CD4-positive, alpha-beta T cell treated with Interleukin-15 for 1 hour (primary cell): ENCODE measurements around the gene CR1.
"Not testable (repeated sequence)": the region's sequence is repeated elsewhere in the genome, so short reads cannot be mapped to it uniquely, and the experiment has no call there.

Experiments
- DNase-seq: peaks from one replicate; pipeline ENCODE4 v3.0.0-alpha.2; 2020

Gene CR1

DNA sequence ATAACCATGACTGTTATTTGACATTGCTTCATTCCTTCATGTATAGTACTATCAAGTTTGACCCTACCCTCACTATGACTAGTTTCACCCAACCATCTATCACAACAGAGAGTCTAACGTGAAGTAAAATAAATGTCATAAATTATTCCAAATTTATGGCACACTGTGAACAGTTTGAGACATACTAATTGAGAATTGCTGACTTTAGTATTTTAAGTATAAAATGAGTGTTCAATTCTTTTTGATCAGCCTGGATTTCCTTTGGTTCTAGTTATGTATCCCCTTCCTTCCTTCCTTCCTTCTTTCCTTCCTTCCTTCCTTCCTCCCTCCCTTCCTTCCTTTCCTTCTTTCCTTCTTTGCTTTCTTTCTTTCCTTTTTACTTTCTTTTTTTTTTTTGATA is 14.5 kb downstream of the CR1 start:
- DNase-seq = no peak

DNA sequence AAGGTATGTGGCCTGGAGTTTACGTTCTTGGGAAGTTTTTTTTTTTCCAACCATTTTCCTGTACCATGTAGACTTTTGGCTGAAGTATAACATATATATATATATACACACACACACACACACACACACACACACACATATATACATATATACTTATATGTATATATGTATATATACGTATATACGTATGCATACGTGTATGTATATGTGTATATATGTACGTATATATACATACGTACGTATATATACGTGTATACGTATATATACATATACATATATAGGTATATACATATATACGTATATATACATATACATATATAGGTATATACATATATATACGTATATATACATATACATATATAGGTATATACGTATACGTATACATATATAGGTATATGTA is 18.9 kb downstream of the CR1 start:
- DNase-seq = no peak

DNA sequence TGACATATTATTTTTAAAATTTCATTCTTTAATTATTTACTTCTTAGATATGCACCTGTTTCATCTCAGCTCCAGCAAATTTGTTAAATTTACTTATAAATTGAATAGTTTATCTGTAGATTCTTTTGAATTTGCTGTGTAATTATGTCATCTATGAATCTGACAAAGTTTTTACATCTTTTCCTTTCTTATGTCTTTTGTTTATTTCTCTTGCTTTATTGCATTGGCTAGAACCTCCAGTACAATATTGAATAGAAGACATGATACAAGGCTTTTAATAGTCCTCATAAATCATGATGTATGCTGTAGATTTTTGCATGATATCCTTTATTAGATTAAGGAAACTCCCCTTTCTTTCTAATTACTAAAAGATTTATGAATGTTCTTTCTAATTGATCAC is 20.8 kb downstream of the CR1 start:
- no peak for DNase-seq

DNA sequence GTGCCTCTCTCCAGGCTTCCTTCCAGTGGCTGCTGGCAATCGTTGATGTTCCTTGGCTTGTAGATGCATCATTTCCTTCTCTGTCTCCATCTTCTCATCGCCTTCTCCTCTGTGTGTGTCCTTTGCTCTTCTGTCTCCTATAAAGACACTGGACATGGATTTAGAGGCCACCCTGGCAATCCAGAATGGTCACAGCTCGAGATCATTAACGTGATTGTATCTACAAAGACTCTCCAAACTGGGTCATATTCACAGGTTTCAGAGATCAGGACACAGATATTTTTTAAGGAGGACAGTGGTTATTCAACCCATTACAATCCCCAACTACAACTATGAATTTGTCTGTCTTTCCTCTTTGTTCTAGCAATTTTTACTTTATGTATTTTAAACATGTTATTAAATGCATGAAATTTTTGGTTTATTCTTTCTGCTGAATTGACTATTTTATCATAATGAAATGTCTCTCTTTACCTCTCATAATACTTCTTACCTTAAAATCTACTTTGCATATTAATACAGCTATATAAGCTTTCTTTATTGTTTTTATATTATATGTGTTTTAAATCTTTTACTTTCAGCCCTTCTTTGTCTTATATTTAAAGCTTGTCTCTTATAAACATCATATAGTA is 22.8 kb downstream of the CR1 start:
- no peak for DNase-seq

DNA sequence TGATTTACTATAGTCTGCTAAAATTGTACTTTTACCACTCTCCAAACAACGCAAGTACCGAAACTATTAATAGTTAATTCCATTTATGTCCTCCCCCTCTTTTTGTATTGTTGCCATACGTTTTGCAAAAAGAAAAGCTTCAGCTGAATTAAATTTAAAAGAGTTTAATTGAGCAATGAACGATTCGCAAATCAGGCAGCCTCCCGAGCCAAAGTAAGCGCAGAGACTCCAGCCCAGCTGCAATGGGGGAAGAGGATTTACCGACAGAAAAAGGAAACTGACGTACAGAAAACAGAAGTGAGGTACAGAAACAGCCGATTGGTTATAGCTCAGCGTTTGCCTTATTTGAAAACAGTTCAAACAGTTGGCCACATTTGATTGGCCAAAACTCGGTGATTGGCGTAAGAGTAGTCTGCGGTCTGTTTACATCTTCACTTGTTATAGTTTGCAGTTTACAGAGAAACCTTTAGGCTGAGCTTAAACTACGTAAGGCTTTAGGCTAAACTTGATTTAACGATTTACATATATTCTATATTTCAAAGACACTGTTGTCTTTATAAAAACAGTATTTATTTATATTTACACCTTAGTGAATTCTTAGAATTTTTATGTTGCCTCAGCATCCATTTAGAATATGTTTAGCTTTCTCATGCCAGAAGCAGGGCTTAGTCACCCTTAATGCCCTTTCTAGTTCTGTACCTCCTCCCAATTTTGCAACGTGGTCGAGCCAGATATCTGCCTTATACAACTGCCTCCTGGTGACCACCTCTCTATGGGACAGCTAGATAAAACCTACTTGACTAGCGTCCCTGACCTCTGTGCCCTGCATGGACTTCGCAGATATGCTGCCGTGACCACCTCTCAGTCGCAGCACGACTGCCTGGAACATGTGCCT is 23.8 kb downstream of the CR1 start:
- no peak for DNase-seq

DNA sequence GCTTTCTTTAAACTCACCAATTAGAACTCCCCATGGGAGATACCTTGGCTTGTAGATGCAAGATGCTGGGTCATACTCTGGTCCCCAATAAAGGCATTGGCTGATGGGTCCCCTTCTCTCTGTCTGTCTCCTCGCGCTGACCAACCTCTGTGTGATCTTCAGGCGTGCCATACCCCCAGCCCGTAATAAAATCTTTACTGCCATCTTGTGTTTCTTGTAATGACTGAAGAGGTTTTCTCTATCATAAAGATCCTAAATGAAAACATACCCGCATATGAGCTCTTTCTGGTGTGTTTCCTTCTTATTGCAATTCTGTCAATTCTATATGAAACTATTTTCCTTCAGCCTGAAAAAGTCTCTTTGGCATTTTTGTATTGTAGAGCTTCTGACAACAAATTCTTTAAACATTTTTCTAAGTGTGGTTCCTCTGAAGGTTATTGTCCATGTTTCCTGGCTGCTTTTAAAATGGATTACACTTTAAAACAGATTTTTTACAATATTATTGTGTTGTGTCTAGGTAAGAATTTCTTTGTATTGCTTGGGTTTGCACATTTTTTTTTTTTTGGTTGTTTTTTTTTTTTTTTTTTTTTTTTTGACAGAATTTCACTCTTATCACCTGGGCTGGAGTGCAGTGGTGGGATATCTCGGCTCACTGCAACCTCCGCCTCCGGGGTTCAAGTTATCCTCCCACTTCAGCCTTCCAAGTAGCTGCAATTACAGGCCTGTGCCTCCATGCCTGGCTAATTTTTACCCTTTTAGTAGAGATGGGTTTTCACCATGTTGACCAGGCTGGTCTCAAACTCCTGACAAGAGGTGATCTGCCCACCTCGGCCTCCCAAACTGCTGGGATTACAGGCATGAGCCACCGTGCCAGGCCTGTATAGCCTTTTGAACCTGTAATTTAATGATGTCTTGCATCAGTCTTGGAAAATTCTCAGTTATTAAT is 24.7 kb downstream of the CR1 start:
- not testable (repeated sequence) for DNase-seq

DNA sequence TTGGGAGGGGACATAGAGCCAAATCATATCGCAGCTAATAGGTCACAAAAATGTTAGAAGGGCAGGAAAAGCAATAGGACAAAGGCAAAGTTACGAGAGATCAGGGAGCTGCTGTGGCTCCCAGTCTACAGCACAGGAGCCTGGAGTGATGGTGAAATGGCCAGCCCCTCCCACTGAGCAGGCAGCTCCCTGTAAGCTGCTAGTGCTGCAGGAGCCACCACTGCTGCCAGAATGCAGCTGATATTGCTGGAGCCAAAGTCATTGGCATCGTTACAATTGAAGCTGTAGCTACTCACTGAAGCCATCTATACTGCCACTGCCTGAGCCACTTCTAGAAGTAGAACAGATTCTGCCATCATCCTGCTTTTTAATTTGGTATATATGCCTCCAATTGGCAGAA is 29.3 kb downstream of the CR1 start:
- not testable (repeated sequence) for DNase-seq

DNA sequence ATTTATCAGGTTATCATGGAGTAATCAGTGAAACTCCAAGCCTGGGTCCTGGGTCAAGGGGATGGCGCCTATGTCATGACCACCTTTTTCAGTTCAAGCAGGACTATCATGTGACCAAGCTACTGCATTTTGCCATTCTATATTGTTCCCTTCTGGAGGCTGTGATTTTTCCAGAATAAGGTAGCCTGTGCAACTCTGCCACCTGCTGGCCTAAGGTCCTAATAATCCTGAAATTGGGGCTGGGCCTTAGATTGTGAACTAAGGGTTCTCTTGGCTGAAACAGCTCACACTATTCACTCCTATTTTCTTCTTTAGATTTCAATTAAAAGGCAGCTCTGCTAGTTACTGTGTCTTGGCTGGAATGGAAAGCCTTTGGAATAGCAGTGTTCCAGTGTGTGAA is 32.4 kb downstream of the CR1 start:
- DNase-seq = not testable (repeated sequence)

DNA sequence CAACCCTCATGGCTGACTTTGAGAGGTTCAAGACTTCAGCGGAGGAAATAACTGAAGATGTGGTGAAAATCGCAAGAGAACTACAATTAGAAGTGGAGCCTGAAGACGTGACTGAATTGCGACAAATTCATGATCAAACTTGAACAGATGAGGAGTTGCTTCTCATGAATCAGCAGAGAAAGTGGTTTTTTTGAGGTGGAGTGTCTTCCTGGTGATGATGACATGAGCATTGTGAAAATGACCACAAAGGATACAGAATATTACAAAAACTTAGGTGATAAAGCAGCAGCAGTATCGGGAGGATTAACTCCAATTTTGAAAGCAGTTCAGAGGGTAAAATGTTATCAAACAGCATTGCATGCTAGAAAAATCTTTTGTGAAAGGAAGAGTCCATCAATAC is 40.3 kb downstream of the CR1 start:
- DNase-seq = not testable (repeated sequence)

DNA sequence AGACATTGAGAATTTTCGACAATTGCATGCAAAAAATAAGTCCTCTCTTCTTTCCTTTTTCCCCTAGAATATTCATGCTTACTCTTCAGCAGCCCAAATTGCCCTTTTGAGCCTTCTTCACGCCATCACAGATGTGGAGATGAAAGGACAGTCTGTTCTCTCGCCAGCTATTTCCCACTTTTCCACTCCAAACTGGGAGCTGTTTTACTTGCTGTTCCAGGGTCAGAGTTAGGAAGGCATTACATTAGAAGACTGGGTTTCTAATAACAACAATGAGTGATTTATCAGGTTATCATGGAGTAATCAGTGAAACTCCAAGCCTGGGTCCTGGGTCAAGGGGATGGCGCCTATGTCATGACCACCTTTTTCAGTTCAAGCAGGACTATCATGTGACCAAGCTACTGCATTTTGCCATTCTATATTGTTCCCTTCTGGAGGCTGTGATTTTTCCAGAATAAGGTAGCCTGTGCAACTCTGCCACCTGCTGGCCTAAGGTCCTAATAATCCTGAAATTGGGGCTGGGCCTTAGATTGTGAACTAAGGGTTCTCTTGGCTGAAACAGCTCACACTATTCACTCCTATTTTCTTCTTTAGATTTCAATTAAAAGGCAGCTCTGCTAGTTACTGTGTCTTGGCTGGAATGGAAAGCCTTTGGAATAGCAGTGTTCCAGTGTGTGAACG is 50.9 kb downstream of the CR1 start:
- DNase-seq = not testable (repeated sequence)

DNA sequence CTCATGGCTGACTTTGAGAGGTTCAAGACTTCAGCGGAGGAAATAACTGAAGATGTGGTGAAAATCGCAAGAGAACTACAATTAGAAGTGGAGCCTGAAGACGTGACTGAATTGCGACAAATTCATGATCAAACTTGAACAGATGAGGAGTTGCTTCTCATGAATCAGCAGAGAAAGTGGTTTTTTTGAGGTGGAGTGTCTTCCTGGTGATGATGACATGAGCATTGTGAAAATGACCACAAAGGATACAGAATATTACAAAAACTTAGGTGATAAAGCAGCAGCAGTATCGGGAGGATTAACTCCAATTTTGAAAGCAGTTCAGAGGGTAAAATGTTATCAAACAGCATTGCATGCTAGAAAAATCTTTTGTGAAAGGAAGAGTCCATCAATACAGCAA is 58.9 kb downstream of the CR1 start:
- DNase-seq = not testable (repeated sequence)

DNA sequence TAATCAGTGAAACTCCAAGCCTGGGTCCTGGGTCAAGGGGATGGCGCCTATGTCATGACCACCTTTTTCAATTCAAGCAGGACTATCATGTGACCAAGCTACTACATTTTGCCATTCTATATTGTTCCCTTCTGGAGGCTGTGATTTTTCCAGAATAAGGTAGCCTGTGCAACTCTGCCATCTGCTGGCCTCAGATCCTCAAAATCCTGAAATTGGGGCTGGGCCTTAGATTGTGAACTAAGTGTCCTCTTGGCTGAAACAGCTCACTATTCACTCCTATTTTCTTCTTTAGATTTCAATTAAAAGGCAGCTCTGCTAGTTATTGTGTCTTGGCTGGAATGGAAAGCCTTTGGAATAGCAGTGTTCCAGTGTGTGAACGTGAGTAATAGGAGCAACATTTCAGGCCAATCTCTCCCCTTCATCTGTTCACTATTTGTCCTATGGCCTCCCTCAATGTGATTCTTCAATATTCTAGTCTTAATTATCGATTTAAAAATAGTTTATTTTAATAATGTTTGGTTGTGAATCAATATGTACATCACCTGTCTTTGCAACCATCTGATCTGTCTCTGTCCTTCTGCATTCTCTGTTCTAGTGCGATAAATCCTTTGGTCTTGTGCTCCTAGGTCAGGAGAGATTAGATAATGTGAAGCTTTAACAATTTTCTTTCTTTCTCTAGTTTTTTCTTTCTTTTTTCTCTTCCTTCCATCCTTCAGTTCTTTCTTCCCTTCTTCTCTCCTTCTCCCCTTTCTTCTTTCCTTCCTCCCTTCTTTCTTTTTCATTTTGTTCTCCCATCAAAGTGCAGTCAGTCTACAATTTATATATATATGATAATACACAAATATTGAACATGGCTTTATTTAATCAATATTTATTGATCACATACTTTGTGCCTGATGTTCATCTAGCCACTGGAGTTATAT is 69.8 kb downstream of the CR1 start:
- no peak for DNase-seq

DNA sequence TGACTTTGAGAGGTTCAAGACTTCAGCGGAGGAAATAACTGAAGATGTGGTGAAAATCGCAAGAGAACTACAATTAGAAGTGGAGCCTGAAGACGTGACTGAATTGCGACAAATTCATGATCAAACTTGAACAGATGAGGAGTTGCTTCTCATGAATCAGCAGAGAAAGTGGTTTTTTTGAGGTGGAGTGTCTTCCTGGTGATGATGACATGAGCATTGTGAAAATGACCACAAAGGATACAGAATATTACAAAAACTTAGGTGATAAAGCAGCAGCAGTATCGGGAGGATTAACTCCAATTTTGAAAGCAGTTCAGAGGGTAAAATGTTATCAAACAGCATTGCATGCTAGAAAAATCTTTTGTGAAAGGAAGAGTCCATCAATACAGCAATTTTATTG is 76.0 kb downstream of the CR1 start:
- DNase-seq = not testable (repeated sequence)

DNA sequence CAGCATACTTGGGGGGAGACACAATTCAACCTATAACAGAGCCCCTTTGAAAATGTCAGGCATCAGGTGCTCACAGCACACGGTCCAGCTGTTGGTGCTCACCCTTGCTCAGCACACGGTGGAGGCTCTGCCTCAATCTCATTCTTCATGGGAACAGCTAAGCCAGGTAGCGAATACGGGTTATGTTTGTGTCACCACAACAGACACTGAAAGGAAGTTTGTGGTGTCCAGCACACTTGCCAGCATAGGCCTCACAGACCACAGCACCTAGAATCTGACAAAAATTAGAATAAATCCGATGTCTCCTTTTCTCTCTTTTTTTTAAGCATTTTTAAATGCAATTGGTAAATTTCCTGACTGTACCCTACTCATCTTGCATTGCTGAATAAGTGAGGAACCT is 77.1 kb downstream of the CR1 start:
- not testable (repeated sequence) for DNase-seq

DNA sequence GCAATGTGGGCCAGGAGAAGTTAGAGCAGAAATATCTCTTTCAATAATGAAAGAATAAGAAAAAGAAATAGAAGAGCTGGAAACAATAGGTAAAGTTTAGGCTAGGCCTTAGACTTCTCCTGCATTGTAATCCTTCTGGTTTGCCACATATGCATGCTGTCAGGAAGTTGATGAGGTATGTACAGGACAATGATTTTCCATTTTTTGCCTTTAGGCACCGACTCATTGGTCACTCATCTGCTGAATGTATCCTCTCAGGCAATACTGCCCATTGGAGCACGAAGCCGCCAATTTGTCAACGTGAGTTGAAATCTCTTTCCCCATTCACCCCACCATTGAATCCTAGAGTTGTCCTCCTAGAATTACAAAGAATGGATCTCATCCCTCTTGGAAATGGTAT is 79.4 kb downstream of the CR1 start:
- not testable (repeated sequence) for DNase-seq

DNA sequence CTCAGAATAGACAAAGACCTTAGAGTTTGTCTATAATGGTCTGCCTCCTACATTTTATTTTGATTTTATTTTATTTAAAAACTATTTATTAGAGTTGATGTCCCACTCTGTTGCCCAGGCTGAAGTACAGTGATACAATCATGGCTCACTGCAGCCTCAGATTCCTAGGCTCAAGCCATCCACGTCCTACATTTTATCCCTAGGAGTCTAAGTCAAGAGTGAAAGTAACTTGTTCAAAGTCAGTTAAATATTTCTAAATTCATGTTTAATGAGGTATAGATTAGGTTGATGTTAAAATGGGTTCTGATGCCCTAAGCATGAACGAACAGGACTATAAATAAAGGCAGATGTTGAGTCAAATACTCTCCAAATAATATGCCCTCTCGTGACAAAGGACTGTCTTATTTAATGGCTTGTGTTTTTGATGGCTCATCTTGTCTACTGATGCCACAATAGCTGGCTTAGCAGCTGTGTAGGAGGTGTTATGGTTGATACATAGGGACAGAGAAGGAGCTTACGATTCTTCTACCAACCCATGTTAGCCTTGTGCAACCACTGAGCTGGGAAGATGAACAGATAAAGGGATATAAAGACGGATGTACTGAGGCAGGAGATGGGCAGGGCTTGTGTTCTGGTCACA is 83.0 kb downstream of the CR1 start:
- no peak for DNase-seq

DNA sequence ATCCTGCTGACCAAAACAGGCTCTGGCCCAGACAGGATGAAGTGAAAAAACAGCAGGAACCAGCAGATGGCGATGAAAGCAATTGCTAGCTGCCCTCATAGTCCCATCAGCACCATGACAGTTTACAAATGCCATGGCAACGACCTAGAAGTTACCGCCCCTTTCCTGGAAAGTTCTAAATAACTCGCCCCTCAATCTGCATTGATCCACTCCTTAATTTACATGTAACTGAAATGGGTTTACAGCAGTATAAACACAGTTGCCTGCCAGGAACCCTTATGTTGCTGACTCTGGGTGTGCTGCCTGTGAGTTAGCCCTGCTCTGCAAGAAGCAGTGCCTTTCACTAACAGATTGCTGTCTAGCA is 83.5 kb downstream of the CR1 start:
- peak; percentile 37 for DNase-seq

DNA sequence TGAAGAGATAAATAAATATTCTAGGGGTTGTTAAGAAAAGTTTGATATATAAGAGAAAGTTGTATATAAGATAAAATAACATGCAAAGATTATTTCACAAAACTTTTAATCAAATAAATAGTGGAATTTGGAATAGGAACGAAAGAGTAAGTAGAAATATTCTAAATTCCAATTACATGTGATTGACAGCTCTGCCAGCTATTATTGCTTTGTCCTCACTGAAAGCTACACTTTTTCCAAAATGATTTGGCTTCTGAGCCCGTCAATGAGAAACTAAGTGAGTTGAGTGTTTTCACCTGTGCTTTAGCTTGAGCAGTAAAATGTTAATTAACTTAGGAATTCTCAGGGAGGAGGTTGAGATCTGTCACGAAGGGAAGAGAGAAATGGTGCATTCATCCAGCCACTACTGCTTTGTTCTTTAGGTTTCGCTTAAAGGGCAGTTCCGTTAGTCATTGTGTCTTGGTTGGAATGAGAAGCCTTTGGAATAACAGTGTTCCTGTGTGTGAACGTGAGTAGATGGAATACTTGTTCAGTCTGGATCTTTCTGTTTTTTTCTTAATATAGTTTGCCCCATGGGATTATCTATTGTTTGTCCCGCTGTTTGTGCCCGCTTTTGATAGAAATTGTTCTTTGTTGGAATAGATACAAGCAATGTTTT is 85.7 kb downstream of the CR1 start:
- no peak for DNase-seq

DNA sequence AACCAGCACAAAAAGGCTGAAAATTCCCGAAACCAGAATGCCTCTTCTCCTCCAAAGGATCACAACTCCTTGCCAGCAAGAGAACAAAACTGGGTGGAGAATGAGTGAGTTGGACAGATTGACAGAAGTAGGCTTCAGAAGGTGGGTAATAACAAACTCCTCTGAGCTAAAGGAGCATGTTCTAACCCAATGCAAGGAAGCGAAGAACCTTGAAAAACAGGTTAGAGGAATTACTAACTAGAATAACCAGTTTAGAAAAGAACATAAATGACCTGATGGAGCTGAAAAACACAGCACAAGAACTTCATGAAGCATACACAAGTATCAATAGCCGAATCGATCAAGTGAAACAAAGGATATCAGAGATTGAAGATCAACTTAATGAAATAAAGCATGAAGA is 93.5 kb downstream of the CR1 start:
- not testable (repeated sequence) for DNase-seq

DNA sequence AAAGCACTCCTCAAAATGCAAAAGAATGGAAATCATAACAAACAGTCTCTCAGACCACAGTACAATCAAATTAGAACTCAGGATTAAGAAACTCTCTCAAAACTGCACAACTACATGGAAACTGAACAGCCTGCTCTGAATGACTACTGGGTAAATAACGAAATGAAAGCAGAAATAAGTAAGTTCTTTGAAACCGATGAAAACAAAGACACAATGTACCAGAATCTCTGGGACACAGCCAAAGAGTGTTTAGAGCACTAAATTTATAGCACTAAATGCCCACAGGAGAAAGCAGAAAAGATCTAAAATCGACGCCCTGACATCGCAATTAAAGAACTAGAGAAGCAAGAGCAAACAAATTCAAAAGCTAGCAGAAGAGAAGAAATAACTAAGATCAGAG is 95.2 kb downstream of the CR1 start:
- DNase-seq = not testable (repeated sequence)

DNA sequence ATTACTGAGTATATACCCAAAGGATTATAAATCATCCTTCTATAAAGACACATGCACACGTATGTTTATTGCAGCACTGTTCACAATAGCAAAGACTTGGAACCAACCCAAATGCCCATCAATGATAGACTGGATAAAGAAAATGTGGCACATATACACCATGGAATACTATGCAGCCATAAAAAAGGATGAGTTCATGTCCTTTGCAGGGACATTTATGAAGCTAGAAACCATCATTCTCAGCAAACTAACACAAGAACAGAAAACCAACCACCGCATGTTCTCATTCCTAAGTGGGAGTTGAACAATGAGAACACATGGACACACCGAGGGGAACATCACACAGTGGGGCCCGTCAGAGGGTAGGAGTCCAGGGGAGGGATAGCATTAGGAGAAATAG is 98.1 kb downstream of the CR1 start:
- not testable (repeated sequence) for DNase-seq
